Gastrocnemius medialis (tissue), 4 donors: Measurements from ENCODE around the gene ENTR1. TPM values are rescaled to one million over a fixed set of nuclear protein-coding genes. Genes with fewer than 3 reads are reported as not detected.
"Not testable (repeated sequence)": the region's sequence is repeated elsewhere in the genome, so short reads cannot be mapped to it uniquely, and the experiment has no call there.

ENCODE experiments used
- ATAC-seq, 2 donors: fragments of 150-250 bp; one replicate each; pipeline ENCODE4 v1.9.1; 2016
- DNase-seq, 2 donors: peaks; one replicate each; pipeline ENCODE4 v3.0.0-alpha.2; 2019
- H3K27ac ChIP-seq, 4 donors: fragments of 200-600 bp; sonication (generic); 1 replicate in 1 of 4; 2 replicates in 3 of 4; pipeline ENCODE4 v1.5.1; 2016 to 2018; ENCODE audit warnings: mild to moderate bottlenecking in 2 of 4, moderate library complexity in 1 of 4
- H3K27me3 ChIP-seq, 3 donors: fragments of 200-600 bp; sonication (generic) in 2 of 3; 1 replicate in 1 of 3; 2 replicates in 2 of 3; pipeline versions ENCODE4 v1.5.1 to v1.6.0; 2016 to 2019; ENCODE audit warnings: mild to moderate bottlenecking in 1 of 3, moderate library complexity in 1 of 3
- H3K36me3 ChIP-seq, 2 donors: fragments of 200-600 bp; sonication (generic) in 1 of 2; one replicate each; pipeline ENCODE4 v1.5.1; 2017 to 2018
- H3K4me1 ChIP-seq, 2 donors: fragments of 200-600 bp; sonication (generic) in 1 of 2; one replicate each; pipeline ENCODE4 v1.5.1; 2016 to 2017; ENCODE audit warnings: mild to moderate bottlenecking in 2 of 2
- H3K4me3 ChIP-seq, 4 donors: fragments of 200-600 bp; sonication (generic) in 3 of 4; 1 replicate in 1 of 4; 2 replicates in 3 of 4; pipeline ENCODE4 v1.5.1; 2016 to 2019; ENCODE audit warnings: mild to moderate bottlenecking in 2 of 4
- H3K9me3 ChIP-seq, 3 donors: fragments of 200-600 bp; sonication (generic) in 2 of 3; 1 replicate in 1 of 3; 2 replicates in 2 of 3; pipeline ENCODE4 v1.5.1; 2016 to 2019
- POLR2A ChIP-seq, 2 donors: fragments of 450-650 bp; IDR thresholded peaks; one replicate each; pipeline ENCODE4 v1.6.1; 2017; ENCODE audit warnings: antibody characterized with exemption in 2 of 2, mild to moderate bottlenecking in 2 of 2, moderate library complexity in 2 of 2
- in situ Hi-C, 4 donors: fragments of 200-750 bp; cut with MboI; loops; one replicate each; pipeline versions ENCODE4 v1.15.0 to v1.8.0; 2017; ENCODE audit warnings: low sequenced_read_pairs in 4 of 4
- intact Hi-C: fragments of 100-400 bp; cut with DNase I; formaldehyde crosslinking; loops from one replicate; pipeline ENCODE4 v1.15.1; 2023; ENCODE audit warnings: low total_unique reads
- total RNA-seq, 4 donors: library from RNA; depleted of rRNA; stranded (reverse); fragments of >200 nt; gene quantifications; one replicate each; pipeline versions ENCODE4 v1.1.0 to v1.2.3, GENCODE V29; 2016
- TF ChIP-seq, protein P1 (sequence below), 5 experiments: fragments of 450-650 bp in 3 of 5; fragments of 200-600 bp in 2 of 5; sonication (generic) in 2 of 5; IDR thresholded peaks in 4 of 5; conservative IDR thresholded peaks in 1 of 5; 1 replicate in 4 of 5; 2 replicates in 1 of 5; pipeline ENCODE4 v1.5.1; 2016 to 2019; ENCODE audit warnings: antibody characterized with exemption in 5 of 5, mild to moderate bottlenecking in 3 of 5, moderate library complexity in 3 of 5

The ENTR1 gene
- total RNA-seq, 4 donors from 2014 or later = 23.2 to 43.5 (median 36.5) TPM

DNA sequence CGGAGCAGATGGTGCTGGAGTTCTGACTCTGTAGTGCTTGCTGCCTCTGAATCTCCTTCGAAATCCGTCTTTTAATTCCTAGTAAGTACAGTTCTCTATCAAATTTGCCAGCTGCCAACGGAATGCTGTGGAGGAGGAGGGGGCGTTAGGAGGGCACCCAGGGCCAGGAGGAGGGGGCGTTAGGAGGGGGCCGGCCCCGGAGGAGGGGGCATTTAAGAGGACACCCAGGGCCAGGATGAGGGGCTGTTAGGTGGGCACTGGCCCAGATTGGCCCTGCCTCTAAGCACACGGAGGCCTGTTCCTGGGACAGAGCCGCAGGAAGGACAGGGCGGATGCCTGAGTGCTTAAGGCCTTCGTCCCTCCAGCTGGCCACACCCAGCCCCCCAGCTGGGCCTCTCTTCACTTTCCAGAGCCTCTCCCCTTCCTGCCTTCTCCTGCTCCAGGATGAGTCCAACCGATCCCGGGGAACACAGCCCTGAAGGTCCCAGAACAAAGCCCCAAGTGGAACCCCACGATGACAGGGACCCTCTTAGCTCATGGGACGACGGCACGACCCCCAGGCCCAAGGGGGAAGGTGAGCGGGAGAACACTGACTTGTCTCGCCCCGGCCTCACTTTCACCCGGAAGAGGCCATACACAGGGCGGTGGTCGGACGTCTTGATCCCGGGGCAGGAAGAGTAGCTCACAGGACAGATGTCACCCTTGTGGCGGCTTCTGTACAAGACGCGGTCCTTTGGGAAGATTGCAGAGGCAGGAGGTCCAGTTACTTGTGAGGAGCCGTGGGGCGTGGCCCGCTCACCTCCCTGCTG, 19.5 kb upstream of the ENTR1 start:
- Histone ChIP-seq H3K9me3 (no peaks in the 10 kb centered on the region), H3K36me3 (peaks cover 0 to 45% of the 10 kb centered on the region in 2 donors), H3K27me3 (no peaks in the 10 kb centered on the region), H3K27ac (no peak overlapping the region), H3K4me3 (no peak overlapping the region), H3K4me1 (no peaks in the 10 kb centered on the region)
- intact Hi-C loops = no loop called here
- DNase-seq (no peak), ATAC-seq (no peak)
- TF ChIP-seq, protein P1, sequence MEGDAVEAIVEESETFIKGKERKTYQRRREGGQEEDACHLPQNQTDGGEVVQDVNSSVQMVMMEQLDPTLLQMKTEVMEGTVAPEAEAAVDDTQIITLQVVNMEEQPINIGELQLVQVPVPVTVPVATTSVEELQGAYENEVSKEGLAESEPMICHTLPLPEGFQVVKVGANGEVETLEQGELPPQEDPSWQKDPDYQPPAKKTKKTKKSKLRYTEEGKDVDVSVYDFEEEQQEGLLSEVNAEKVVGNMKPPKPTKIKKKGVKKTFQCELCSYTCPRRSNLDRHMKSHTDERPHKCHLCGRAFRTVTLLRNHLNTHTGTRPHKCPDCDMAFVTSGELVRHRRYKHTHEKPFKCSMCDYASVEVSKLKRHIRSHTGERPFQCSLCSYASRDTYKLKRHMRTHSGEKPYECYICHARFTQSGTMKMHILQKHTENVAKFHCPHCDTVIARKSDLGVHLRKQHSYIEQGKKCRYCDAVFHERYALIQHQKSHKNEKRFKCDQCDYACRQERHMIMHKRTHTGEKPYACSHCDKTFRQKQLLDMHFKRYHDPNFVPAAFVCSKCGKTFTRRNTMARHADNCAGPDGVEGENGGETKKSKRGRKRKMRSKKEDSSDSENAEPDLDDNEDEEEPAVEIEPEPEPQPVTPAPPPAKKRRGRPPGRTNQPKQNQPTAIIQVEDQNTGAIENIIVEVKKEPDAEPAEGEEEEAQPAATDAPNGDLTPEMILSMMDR (IDR thresholded peaks at IDR 0.05 in 4 of 5, conservative IDR thresholded peaks at IDR 0.05 in 1 of 5) = no peak
- no peak for TF ChIP-seq POLR2A (IDR thresholded peaks at IDR 0.05)
- in situ Hi-C loops = no loop called here

DNA sequence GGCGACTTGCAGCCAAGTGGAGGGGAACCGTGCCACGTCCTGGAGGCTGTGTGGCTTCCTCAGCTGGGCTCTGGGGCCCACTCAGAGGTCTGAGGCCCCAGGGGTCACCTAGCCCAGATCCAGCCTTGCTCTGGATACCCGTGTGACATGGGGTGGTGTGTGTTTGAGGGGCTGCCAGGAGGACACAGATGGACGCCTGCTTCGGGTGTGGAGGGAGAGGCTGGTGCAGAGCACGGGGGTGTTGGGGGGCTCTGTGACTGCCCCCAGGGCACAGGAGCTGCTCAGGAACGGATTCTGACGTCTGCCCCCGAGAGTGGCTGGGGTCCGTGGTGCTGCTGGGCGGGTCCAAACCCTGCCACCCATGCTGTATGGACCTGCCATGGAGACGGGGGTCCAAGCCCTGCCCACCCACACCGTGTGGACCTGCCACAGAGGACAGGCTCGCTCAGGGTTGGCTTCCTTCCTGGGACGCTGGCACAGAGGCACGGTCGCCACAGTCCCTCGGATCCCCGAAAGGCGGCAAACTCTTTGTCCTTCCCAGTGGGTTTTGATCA, 18.7 kb upstream of the ENTR1 start:
- peaks cover 0 to 52% of the 10 kb centered on the region in 2 donors for H3K36me3 ChIP-seq

DNA sequence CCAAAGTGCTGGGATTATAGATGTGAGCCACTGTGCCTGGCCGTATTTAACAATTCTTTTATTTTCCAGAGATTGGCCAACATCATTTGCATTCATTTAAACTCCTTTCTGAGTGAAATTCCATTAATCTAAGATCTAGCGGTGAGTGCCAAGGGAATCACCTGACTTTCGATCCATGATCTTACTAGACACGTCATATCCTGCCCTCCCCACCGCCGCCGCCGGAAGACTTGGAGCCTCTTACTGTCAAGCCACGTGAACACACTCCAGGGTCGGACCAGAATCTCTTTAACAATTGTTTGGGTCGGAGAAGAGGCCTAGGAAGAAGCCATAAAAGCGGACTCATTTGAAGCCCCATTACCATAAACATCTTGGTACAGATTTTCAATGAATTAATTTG, 16.4 kb upstream of the ENTR1 start:
- no peak for ATAC-seq
- Histone ChIP-seq H3K4me1 (no peaks in the 10 kb centered on the region), H3K4me3 (no peak overlapping the region), H3K27ac (no peak overlapping the region), H3K9me3 (no peaks in the 10 kb centered on the region), H3K36me3 (peaks cover 0 to 68% of the 10 kb centered on the region in 2 donors), H3K27me3 (no peaks in the 10 kb centered on the region)
- intact Hi-C loops (no loop called here), in situ Hi-C loops (no loop called here)
- DNase-seq = no peak
- TF ChIP-seq, protein P1 (IDR thresholded peaks at IDR 0.05 in 4 of 5, conservative IDR thresholded peaks at IDR 0.05 in 1 of 5) = no peak
- no peak for TF ChIP-seq POLR2A (IDR thresholded peaks at IDR 0.05)

More for the DNA sequence above, 18.7 kb upstream of the ENTR1 start:
- Histone ChIP-seq H3K27me3 (no peaks in the 10 kb centered on the region), H3K27ac (no peak overlapping the region), H3K4me3 (no peak overlapping the region), H3K4me1 (no peaks in the 10 kb centered on the region), H3K9me3 (no peaks in the 10 kb centered on the region)
- DNase-seq (no peak), ATAC-seq (no peak)
- in situ Hi-C loops (no loop called here), intact Hi-C loops (no loop called here)
- TF ChIP-seq, protein P1 (IDR thresholded peaks at IDR 0.05 in 4 of 5, conservative IDR thresholded peaks at IDR 0.05 in 1 of 5) = no peak
- TF ChIP-seq POLR2A (IDR thresholded peaks at IDR 0.05) = no peak

DNA sequence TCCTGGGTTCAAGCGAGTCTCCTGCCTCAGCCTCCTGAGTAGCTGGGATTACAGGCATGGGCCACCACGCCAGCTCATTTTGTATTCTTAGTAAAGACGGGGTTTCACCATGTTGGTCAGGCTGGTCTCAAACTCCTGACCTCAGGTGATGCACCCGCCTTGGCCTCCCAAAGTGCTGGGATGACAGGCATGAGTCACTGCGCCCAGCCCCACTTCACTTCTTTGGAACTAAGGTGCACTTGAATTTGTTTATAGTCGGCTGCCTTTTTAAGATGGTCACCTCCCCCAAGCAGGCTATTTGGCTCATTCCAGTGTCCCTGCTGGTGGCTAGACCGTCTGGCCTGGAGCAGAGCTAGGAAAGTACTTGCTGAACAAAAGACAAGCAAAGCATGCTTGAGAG, 15.0 kb upstream of the ENTR1 start:
- H3K9me3 ChIP-seq, H3K27ac ChIP-seq, in situ Hi-C loops, H3K4me3 ChIP-seq, DNase-seq, ATAC-seq, H3K4me1 ChIP-seq, H3K27me3 ChIP-seq, intact Hi-C loops: not testable (repeated sequence)
- H3K36me3 ChIP-seq = peaks cover 0 to 77% of the 10 kb centered on the region in 2 donors

DNA sequence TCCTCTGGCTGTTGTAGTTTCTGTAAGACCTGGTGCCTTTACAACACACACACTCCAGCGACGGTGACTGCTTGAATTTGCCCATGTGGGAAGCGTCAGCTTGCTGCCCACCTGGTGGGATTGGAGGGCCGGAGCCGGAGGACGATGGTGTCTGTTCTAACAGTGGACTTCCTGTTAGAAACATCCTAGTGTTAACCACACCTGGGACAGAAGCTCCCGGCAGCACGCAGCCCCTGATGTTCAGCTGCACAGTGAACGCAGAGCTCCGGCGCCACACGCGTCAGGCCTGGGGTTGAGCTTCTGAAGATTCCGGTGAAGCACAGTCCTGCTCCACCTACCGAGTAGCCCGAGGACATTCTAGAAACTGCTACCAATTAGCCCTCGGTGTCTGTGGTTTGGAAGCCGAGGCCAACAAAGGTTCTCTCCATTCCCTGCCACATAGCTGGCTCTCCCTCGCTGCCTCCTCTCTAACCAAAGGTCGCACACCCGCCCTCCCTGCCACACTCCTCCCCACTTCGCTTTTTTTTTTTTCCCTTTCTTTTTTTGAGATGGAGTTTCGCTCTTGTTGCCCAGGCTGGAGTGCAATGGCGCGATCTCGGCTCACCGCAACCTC, 14.4 kb upstream of the ENTR1 start:
- Histone ChIP-seq H3K4me3 (no peak overlapping the region), H3K36me3 (peaks cover 0 to 77% of the 10 kb centered on the region in 2 donors), H3K27ac (no peak overlapping the region), H3K27me3 (no peaks in the 10 kb centered on the region), H3K4me1 (no peaks in the 10 kb centered on the region), H3K9me3 (no peaks in the 10 kb centered on the region)
- DNase-seq = no peak
- intact Hi-C loops (no loop called here), in situ Hi-C loops (no loop called here)
- no peak for ATAC-seq
- no peak for TF ChIP-seq POLR2A (IDR thresholded peaks at IDR 0.05)
- TF ChIP-seq, protein P1 (IDR thresholded peaks at IDR 0.05 in 4 of 5, conservative IDR thresholded peaks at IDR 0.05 in 1 of 5) = no peak
